Endothelial cell of umbilical vein (primary cell): ENCODE measurements around the gene RAD9A. TPM values are rescaled to one million over a fixed set of nuclear protein-coding genes. Genes with fewer than 3 reads are reported as not detected.

Experiments used
- BruUV-seq: library from RNA; stranded (reverse); fragments of 400-500 nt; replicated peaks from 2 replicates; lab custom pipeline; 2021; lab: Mats Ljungman, UMichigan
- CTCF ChIA-PET: fragments of 300-600, 350-600 bp; sonication (Branson Sonifier 250); formaldehyde crosslinking; loops from one replicate; lab custom pipeline; 2021; ENCODE audit warnings: antibody characterized with exemption, inconsistent platforms; lab: Charles Lee
- POLR2A ChIA-PET: fragments of 300-600, 350-600 bp; sonication (Branson Sonifier 250); formaldehyde crosslinking; loops from one replicate; lab custom pipeline; 2021; ENCODE audit warnings: antibody characterized with exemption, inconsistent platforms; lab: Charles Lee
- DNase-seq: peaks from one replicate; pipeline ENCODE4 v3.0.0-alpha.2; 2011; ENCODE audit warnings: low read depth, low spot score
- FAIRE-seq: peaks from 2 replicates; lab custom pipeline; 2011; peaks lifted over from hg19 to GRCh38; lab: Jason Lieb, UNC
- H2AFZ ChIP-seq: 2 replicates; pipeline ENCODE4 v1.6.0; 2012; ENCODE audit warnings: low read depth, low read length, control low read depth, inconsistent platforms
- H3K27ac ChIP-seq: 2 replicates; pipeline ENCODE4 v1.5.1; 2011; ENCODE audit warnings: low read depth, mild to moderate bottlenecking, control low read depth, low read length, moderate library complexity; ENCODE audit not compliant: insufficient read depth
- H3K27me3 ChIP-seq, 2 experiments: 2 replicates each; pipeline versions ENCODE4 v1.6.0 to v1.6.1; 2011; ENCODE audit warnings: low read length in 2 of 2, mixed read lengths in 1 of 2; ENCODE audit not compliant: control insufficient read depth in 2 of 2, insufficient read depth in 2 of 2
- H3K36me3 ChIP-seq, 2 experiments: 2 replicates in 1 of 2; 3 replicates in 1 of 2; pipeline ENCODE4 v1.5.1; 2011; ENCODE audit warnings: low read length in 2 of 2, mild to moderate bottlenecking in 1 of 2, moderate library complexity in 1 of 2; ENCODE audit not compliant: control insufficient read depth in 2 of 2, insufficient read depth in 2 of 2; ENCODE audit errors: extremely low read depth in 1 of 2
- H3K4me1 ChIP-seq: 3 replicates; pipeline ENCODE4 v1.5.1; 2011; ENCODE audit warnings: mild to moderate bottlenecking, low read length; ENCODE audit not compliant: control insufficient read depth, insufficient read depth; ENCODE audit errors: extremely low read depth
- H3K4me2 ChIP-seq: 2 replicates; pipeline ENCODE4 v1.6.1; 2011; ENCODE audit warnings: low read length, control low read depth, mixed read lengths; ENCODE audit not compliant: insufficient read depth
- H3K4me3 ChIP-seq, 3 experiments: fragments of 200-600 bp in 1 of 3; sonication (generic), shearing (Covaris generic) in 1 of 3; replicated peaks in 1 of 3; 2 replicates each; pipeline ENCODE4 v1.5.1; 2011 to 2016; ENCODE audit warnings: control low read depth in 3 of 3, low read length in 3 of 3, mild to moderate bottlenecking in 2 of 3, inconsistent platforms in 1 of 3, low read depth in 1 of 3, moderate library complexity in 1 of 3; ENCODE audit not compliant: insufficient read depth in 1 of 3
- H3K79me2 ChIP-seq: 2 replicates; pipeline ENCODE4 v1.6.0; 2012; ENCODE audit warnings: low read length, inconsistent platforms; ENCODE audit not compliant: control insufficient read depth, insufficient read depth
- H3K9ac ChIP-seq: replicated peaks from 2 replicates; pipeline ENCODE3; 2011; ENCODE audit warnings: low read length, control low read depth; ENCODE audit not compliant: insufficient read depth; ENCODE audit errors: extremely low read depth
- H3K9me1 ChIP-seq: replicated peaks from 3 replicates; pipeline ENCODE4 v1.6.0; 2011; ENCODE audit warnings: mild to moderate bottlenecking, low read length; ENCODE audit not compliant: control insufficient read depth, insufficient read depth; ENCODE audit errors: extremely low read depth
- H3K9me3 ChIP-seq: replicated peaks from 2 replicates; pipeline ENCODE4 v1.5.1; 2012; ENCODE audit warnings: low read length, inconsistent platforms; ENCODE audit not compliant: control insufficient read depth, insufficient read depth
- H4K20me1 ChIP-seq: replicated peaks from 2 replicates; pipeline ENCODE3; 2011; ENCODE audit warnings: mild to moderate bottlenecking, low read length; ENCODE audit not compliant: control insufficient read depth, insufficient read depth; ENCODE audit errors: extremely low read depth
- EZH2 ChIP-seq: IDR thresholded peaks from 2 replicates; pipeline ENCODE4 v1.6.1; 2012; ENCODE audit warnings: borderline replicate concordance, low read depth, mild to moderate bottlenecking, moderate library complexity, low read length, inconsistent platforms; ENCODE audit not compliant: severe bottlenecking
- FOS ChIP-seq: IDR thresholded peaks from 2 replicates; pipeline ENCODE4 v1.6.1; 2011; ENCODE audit warnings: mild to moderate bottlenecking, low read length, moderate library complexity, borderline replicate concordance; ENCODE audit not compliant: insufficient read depth
- GATA2 ChIP-seq: IDR thresholded peaks from 2 replicates; pipeline ENCODE4 v1.7.0; 2011; ENCODE audit warnings: low read depth, mild to moderate bottlenecking, moderate library complexity, mixed read lengths, low read length; ENCODE audit not compliant: insufficient read length, insufficient read depth
- JUN ChIP-seq: IDR thresholded peaks from 2 replicates; pipeline ENCODE4 v1.6.1; 2011; ENCODE audit warnings: borderline replicate concordance, low read depth; ENCODE audit not compliant: insufficient read length, insufficient read depth
- MYC ChIP-seq: IDR thresholded peaks from one replicate; pipeline ENCODE4 v1.6.1; 2011; ENCODE audit warnings: mild to moderate bottlenecking, low read depth, low read length
- POLR2A ChIP-seq: IDR thresholded peaks from 2 replicates; pipeline ENCODE4 v1.6.1; 2012; ENCODE audit warnings: low read depth, mild to moderate bottlenecking, control low read depth, low read length
- POLR2AphosphoS5 ChIP-seq: IDR thresholded peaks from 2 replicates; pipeline ENCODE4 v1.6.1; 2012; ENCODE audit warnings: low read depth, mild to moderate bottlenecking, control low read depth, low read length, moderate library complexity; ENCODE audit not compliant: insufficient read depth
- dilution Hi-C: fragments of 300-500 bp; cut with MboI; formaldehyde crosslinking; loops from one replicate; pipeline ENCODE4 v1.15.0; 2019; ENCODE audit warnings: low sequenced_read_pairs; ENCODE audit not compliant: extremely low pct_ligation_motif_present
- intact Hi-C: fragments of 100-400 bp; cut with micrococcal nuclease; formaldehyde crosslinking; loops from one replicate; pipeline ENCODE4 v1.10.0; 2022
- polyA plus RNA-seq, 4 experiments: library from polyadenylated mRNA; depleted of rRNA in 3 of 4; stranded (reverse) in 3 of 4; unstranded in 1 of 4; fragments of >200 nt; gene quantifications; 2 replicates each; pipeline versions ENCODE4 v1.2.1 to v1.2.3, GENCODE V29; 2011 to 2012; ENCODE audit warnings: missing spikeins in 1 of 4
- total RNA-seq: library from RNA; stranded (reverse); gene quantifications from 2 replicates; pipeline ENCODE4 v1.2.3, GENCODE V29; 2021
- TF ChIP-seq, protein P1 (sequence below), 2 donors: IDR thresholded peaks; 1 replicate in 1 of 2; 2 replicates in 1 of 2; pipeline ENCODE4 v1.5.1; 2011; ENCODE audit warnings: low read length in 2 of 2, mild to moderate bottlenecking in 2 of 2, moderate library complexity in 2 of 2, control low read depth in 1 of 2, inconsistent platforms in 1 of 2, low read depth in 1 of 2; ENCODE audit not compliant: insufficient read depth in 1 of 2; ENCODE audit errors: extremely low read depth in 1 of 2
- TF ChIP-seq, protein P2 (sequence below): IDR thresholded peaks from 2 replicates; pipeline ENCODE4 v1.6.1; 2011; ENCODE audit not compliant: insufficient read depth, insufficient read length

The RAD9A gene
- total and polyA plus RNA-seq, 2 donors (not counting 3 experiments of a cell fraction or from before 2014, with no cell fraction given): 18.4 to 22.2 TPM

DNA sequence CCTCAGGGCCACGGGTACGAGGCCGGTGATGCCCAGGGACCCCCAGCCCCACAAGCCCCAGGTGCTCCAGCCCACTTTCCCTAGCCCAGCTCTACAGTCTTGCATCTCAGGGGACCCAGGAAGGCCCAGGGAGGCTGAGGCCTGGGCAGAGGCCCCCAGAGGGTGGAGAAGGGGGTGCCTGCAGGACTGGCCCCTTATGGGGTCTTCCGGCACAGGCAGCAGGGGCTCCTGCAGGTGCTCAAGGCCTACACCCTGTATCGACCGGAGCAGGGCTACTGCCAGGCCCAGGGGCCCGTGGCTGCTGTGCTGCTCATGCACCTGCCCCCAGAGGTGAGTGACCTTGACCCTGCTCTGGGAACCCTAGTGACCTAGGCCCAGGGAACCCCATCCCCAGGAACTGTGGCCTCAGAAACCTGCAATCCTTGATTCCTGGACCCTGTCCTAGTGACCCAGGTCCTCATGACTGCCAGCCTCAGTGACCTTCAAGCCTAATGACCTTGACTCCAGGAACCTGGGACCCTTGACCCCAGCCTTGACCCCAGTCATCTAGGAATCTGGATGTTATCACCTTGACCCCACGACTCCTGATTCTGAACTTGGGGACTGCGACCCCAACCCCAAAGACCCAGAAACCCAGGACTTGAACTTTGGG is 14.0 kb downstream of the RAD9A start:
- H3K79me2 ChIP-seq: peaks cover 5% of the 10 kb centered on the region
- FAIRE-seq (no peak), DNase-seq (no peak)
- H3K4me3 ChIP-seq: no peak overlapping the region
- H3K4me1 ChIP-seq: peaks cover 6% of the 10 kb centered on the region
- no TSS peak for BruUV-seq
- no peaks in the 10 kb centered on the region for H3K36me3 ChIP-seq
- no peak overlapping the region for H2AFZ ChIP-seq
- intact Hi-C loops (no loop called here), dilution Hi-C loops (no loop called here)
- no peak overlapping the region for H3K9ac ChIP-seq
- H3K9me3 ChIP-seq: no peaks in the 10 kb centered on the region
- no peaks in the 10 kb centered on the region for H3K9me1 ChIP-seq
- no peak overlapping the region for H3K4me2 ChIP-seq
- POLR2A ChIA-PET: no interaction called here
- CTCF ChIA-PET: interaction anchor here (2.5 kb wide), 1 partner anchor 14 kb away, joined by 6 read pairs; no protein-coding TSS in a partner anchor
- peaks cover 0 to 2% of the 10 kb centered on the region in 2 experiments for H3K27me3 ChIP-seq
- TF ChIP-seq GATA2 (no peak), POLR2AphosphoS5 (no peak), EZH2 (no peak), POLR2A (no peak), JUN (no peak), FOS (no peak), MYC (no peak)
- TF ChIP-seq, protein P1, sequence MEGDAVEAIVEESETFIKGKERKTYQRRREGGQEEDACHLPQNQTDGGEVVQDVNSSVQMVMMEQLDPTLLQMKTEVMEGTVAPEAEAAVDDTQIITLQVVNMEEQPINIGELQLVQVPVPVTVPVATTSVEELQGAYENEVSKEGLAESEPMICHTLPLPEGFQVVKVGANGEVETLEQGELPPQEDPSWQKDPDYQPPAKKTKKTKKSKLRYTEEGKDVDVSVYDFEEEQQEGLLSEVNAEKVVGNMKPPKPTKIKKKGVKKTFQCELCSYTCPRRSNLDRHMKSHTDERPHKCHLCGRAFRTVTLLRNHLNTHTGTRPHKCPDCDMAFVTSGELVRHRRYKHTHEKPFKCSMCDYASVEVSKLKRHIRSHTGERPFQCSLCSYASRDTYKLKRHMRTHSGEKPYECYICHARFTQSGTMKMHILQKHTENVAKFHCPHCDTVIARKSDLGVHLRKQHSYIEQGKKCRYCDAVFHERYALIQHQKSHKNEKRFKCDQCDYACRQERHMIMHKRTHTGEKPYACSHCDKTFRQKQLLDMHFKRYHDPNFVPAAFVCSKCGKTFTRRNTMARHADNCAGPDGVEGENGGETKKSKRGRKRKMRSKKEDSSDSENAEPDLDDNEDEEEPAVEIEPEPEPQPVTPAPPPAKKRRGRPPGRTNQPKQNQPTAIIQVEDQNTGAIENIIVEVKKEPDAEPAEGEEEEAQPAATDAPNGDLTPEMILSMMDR (IDR thresholded peaks at IDR 0.05; ENCODE audit: extremely low read depth in 1 of 2, insufficient read depth in 1 of 2, low read depth in 1 of 2, low read length in 2 of 2): no peak
- TF ChIP-seq, protein P2, sequence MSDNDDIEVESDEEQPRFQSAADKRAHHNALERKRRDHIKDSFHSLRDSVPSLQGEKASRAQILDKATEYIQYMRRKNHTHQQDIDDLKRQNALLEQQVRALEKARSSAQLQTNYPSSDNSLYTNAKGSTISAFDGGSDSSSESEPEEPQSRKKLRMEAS: no peak
- H4K20me1 ChIP-seq: no peaks in the 10 kb centered on the region
- no peak overlapping the region for H3K27ac ChIP-seq
